Fibroblast of the aortic adventitia (primary cell): ENCODE results near the gene GPC5. TPM values are rescaled to one million over a fixed set of nuclear protein-coding genes. Genes with fewer than 3 reads are reported as not detected.
A peak's percentile ranks its signal among the peaks of the same experiment; 100 is the strongest.
"Not testable (repeated sequence)": the region's sequence is repeated elsewhere in the genome, so short reads cannot be mapped to it uniquely, and the experiment has no call there.

Experiments
- DNase-seq: peaks from one replicate; pipeline ENCODE4 v3.0.0-alpha.2; 2010; ENCODE audit warnings: low read depth
- H3K4me3 ChIP-seq: 2 replicates; pipeline ENCODE4 v1.5.1; 2011; ENCODE audit warnings: low read depth, mild to moderate bottlenecking, control low read depth, low read length, moderate library complexity
- total RNA-seq: library from RNA; depleted of rRNA; stranded (reverse); fragments of >200 nt; gene quantifications from 2 replicates; pipeline ENCODE4 v1.2.3, GENCODE V29; 2012; ENCODE audit warnings: low replicate concordance
- TF ChIP-seq, protein P1 (sequence below): IDR thresholded peaks from 2 replicates; pipeline ENCODE4 v1.5.1; 2011; ENCODE audit warnings: mild to moderate bottlenecking, low read length, control low read depth, inconsistent platforms; ENCODE audit not compliant: insufficient read depth

GPC5 gene
- total RNA-seq, 1 donor: 0.18 TPM

DNA sequence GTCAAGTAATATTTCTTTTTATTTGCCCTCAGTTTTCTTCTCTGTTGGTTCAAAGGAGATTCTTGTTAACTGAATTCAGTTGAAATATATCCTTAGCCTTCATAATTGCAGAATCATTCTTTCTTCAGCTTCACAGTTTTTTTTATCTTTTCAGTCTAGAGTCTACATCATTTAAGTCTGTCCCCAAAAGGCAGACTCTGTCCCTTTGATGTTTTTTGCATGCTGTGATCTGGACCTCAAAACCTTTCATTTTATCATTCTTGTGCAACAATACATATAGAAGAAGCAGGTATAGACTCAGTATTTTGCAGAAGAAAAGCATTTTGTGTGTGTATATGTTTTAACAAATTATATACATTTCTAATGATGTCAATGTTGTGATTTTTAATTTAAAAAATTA, 1093.4 kb downstream of the GPC5 start:
- H3K4me3 ChIP-seq: no peak overlapping the region
- TF ChIP-seq, protein P1, sequence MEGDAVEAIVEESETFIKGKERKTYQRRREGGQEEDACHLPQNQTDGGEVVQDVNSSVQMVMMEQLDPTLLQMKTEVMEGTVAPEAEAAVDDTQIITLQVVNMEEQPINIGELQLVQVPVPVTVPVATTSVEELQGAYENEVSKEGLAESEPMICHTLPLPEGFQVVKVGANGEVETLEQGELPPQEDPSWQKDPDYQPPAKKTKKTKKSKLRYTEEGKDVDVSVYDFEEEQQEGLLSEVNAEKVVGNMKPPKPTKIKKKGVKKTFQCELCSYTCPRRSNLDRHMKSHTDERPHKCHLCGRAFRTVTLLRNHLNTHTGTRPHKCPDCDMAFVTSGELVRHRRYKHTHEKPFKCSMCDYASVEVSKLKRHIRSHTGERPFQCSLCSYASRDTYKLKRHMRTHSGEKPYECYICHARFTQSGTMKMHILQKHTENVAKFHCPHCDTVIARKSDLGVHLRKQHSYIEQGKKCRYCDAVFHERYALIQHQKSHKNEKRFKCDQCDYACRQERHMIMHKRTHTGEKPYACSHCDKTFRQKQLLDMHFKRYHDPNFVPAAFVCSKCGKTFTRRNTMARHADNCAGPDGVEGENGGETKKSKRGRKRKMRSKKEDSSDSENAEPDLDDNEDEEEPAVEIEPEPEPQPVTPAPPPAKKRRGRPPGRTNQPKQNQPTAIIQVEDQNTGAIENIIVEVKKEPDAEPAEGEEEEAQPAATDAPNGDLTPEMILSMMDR: no peak
- no peak for DNase-seq

DNA sequence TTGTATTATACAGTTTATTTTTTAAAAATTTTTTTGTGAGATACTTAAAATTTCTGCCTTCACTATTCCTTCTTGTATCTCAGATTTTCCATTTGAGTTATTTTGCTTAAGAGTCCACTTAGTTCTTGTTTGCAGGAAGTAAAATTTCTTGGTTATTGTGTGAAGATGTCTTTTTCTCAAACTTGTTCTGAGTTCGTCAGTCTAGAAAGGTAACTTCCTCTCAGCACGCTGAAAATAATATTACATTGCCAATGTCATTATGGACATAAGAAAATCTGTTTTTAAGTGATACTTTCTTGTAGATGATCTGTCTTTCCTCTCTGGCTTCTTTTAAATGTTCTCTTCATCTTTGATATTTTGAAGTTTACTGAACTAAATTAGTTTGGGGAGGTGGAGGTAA, 1096.5 kb downstream of the GPC5 start:
- DNase-seq: no peak
- TF ChIP-seq, protein P1: no peak
- H3K4me3 ChIP-seq: no peak overlapping the region

DNA sequence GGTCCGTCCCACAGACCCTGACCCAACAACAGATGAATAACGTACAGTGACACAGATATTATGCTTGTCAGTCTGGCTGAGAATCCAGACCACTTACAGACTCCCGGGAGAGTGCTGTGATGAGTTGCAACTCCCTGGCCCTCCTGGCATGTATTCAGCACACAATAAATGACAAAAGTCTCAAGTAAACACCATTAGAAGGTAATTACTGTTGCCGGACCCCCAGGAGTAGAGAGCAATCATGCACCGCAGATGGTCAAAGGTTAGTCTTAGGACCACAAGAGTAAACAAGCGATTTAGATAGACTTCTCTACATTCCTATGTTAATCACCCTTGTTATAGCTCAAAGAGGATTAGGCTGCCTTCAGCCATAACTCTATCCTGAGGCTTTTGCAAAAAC, 1101.8 kb downstream of the GPC5 start:
- no peak overlapping the region for H3K4me3 ChIP-seq
- TF ChIP-seq, protein P1: no peak
- no peak for DNase-seq

DNA sequence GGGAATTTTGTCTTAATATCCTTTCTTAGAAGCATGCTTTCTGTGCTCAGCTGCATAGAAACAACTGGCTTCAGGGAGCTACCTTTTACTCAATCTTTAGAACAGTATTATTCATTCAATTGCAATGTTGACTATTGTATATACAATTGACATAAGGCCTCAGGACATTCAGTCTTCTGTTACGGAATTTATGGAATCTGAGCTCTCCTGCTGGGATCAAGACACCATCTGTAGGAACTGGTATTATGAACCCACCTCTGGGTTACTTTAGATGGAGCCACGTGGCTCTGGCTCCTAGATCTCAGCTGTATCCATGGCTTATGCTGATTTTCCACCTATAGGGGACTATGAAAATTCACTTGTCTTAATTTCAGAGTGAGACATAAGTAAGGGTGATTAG, 1112.0 kb downstream of the GPC5 start:
- TF ChIP-seq, protein P1: no peak
- no peak overlapping the region for H3K4me3 ChIP-seq
- peak; percentile 1 for DNase-seq

DNA sequence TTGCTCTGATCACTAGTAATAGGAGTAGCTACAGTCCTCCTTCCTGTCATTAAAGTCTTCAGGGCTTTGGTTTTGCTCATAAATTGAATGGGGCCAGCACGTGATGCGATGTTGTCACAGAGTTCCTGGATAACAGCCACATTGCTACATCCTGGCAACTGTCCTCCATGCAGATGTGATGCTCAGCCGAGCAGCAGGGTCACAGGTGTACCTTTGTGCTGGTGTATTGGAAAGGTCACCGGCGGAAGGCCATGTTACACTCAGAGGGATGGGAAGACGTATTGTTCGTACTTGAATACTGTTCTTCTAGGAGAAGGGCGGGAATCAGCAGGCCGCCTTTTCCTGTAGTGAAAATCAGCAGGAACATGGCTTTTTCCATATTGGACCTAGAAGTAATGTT, 1114.4 kb downstream of the GPC5 start:
- TF ChIP-seq, protein P1: no peak
- no peak overlapping the region for H3K4me3 ChIP-seq
- no peak for DNase-seq

DNA sequence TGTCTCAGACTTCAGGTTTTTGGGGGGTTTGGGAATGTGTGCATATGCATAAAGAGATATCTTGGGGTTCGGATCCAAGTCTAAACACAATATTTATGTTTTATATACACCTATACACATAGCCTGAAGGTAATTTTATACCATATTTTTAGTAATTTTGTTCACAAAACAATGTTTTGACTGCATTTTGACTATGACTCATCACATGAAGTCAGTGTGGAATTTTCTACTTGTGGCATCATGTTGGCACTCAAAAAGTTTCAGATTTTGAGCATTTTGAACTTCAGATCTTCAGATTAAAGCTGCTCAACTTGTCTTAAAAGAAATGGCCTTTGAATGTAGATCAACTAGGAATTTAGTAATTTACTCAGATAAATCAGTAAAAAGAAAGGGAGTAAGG, 1115.3 kb downstream of the GPC5 start:
- H3K4me3 ChIP-seq: no peak overlapping the region
- DNase-seq: no peak
- TF ChIP-seq, protein P1: no peak

DNA sequence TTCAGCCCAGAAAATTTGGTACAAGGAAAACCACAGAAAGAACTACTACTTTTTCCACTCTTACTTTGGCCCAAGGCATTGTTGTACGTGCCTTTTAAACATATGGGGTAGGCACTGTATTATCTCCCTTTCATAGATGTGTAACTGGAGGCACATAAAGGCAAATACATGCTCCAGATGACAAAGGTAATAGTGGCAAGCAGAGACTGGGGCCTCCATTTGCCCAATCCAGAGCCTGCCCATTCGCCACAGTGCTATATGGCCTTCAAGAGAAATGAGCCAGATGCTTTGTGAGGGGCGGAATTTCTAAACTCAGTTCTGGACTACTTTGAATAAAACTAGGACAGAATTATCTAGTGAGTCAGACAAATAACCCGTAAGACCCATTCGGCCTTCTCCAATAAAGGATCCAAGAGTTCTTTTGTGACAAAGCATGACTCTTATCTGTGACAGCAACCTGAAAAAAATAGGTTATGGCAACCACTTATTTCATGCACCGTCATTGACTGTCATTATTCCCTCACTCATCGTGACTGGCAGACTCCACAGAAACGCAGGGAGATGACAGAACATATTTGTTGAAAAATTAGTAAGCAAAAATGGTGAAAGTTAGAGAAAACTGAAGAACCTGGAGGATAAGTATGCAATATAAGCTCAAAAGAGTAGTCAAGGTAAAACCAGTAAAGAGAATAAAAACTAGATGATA, 1116.2 kb downstream of the GPC5 start:
- no peak overlapping the region for H3K4me3 ChIP-seq
- TF ChIP-seq, protein P1: no peak
- no peak for DNase-seq

DNA sequence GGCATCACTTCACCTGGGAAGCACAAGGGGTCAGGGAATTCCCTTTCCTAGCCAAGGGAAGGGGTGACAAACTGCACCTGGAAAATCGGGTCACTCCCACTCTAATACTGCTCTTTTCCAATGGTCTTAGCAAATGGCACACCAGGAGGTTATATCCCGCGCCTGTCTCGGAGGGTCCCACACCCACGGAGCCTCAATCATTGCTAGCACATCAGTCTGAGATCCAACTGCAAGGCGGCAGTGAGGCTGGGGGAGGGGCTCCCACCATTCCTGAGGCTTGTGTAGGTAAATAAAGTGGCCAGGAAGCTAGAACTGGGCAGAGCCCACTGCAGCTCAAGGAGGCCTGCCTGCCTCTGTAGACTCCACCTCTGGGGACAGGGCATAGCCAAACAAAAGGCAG, 1118.5 kb downstream of the GPC5 start:
- H3K4me3 ChIP-seq, DNase-seq: not testable (repeated sequence)

DNA sequence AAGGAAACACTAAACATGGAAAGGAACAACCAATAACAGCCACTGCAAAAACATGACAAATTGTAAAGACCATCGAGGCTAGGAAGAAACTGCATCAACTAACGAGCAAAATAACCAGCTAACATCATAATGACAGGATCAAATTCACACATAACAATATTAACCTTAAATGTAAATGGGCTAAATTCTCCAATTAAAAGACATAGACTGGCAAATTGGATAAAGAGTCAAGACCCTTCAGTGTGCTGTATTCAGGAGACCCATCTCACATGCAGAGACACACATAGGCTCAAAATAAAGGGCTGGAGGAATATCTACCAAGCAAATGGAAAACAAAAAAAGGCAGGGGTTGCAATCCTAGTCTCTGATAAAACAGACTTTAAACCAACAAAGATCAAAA, 1120.2 kb downstream of the GPC5 start:
- not testable (repeated sequence) for H3K4me3 ChIP-seq, DNase-seq
